Panc1 (cell line): ENCODE measurements around the gene COPS4. TPM values are rescaled to one million over a fixed set of nuclear protein-coding genes. Genes with fewer than 3 reads are reported as not detected.

Source experiments
- ATAC-seq: fragments of 200-7000 bp; cut with Tn5 transposase; 2 replicates; pipeline ENCODE4 v1.9.1; 2020; ENCODE audit warnings: mild to moderate bottlenecking, moderate library complexity
- BruUV-seq: library from RNA; stranded (reverse); fragments of 400-500 nt; replicated peaks from 2 replicates; lab custom pipeline; 2021; lab: Mats Ljungman, UMichigan
- CTCF ChIA-PET: fragments of 300-600 bp; sonication (Branson Sonifier 250); formaldehyde crosslinking; loops from one replicate; lab custom pipeline; 2022; ENCODE audit warnings: antibody characterized with exemption; lab: Charles Lee
- POLR2A ChIA-PET: fragments of 300-600 bp; sonication (Branson Sonifier 250); formaldehyde crosslinking; loops from one replicate; lab custom pipeline; 2022; ENCODE audit warnings: antibody characterized with exemption; lab: Charles Lee
- DNase-seq: peaks from one replicate; pipeline ENCODE4 v3.0.0-alpha.2; 2010; ENCODE audit warnings: low read depth, low spot score
- H3K27ac ChIP-seq: 2 replicates; pipeline ENCODE4 v1.5.1; 2011; ENCODE audit warnings: mild to moderate bottlenecking, low read length, inconsistent platforms
- H3K27me3 ChIP-seq: fragments of 200-500 bp; sonication (Bioruptor generic); 2 replicates; pipeline ENCODE4 v1.6.0; 2014; ENCODE audit warnings: low read length, inconsistent platforms; ENCODE audit not compliant: control insufficient read depth, insufficient read depth
- H3K36me3 ChIP-seq: fragments of 200-500 bp; sonication (Bioruptor generic); 2 replicates; pipeline ENCODE4 v1.5.1; 2014; ENCODE audit warnings: inconsistent platforms, mild to moderate bottlenecking, low read length, moderate library complexity; ENCODE audit not compliant: control insufficient read depth, insufficient read depth
- H3K4me1 ChIP-seq: 2 replicates; pipeline ENCODE4 v1.5.1; 2011; ENCODE audit warnings: inconsistent platforms, mild to moderate bottlenecking, low read length, moderate library complexity; ENCODE audit not compliant: control insufficient read depth, insufficient read depth
- H3K4me3 ChIP-seq, 2 experiments: 2 replicates each; pipeline ENCODE4 v1.5.1; 2011 to 2012; ENCODE audit warnings: low read depth in 2 of 2, low read length in 2 of 2, mild to moderate bottlenecking in 2 of 2, inconsistent platforms in 1 of 2, moderate library complexity in 1 of 2
- H3K9me3 ChIP-seq: fragments of 200-500 bp; sonication (Bioruptor generic); 2 replicates; pipeline ENCODE4 v1.5.1; 2014; ENCODE audit warnings: low read depth, mild to moderate bottlenecking, inconsistent platforms, low read length, moderate library complexity; ENCODE audit not compliant: control insufficient read depth, insufficient read depth
- POLR2AphosphoS5 ChIP-seq: IDR thresholded peaks from 2 replicates; pipeline ENCODE4 v1.6.1; 2012; ENCODE audit warnings: mild to moderate bottlenecking, low read depth, low read length, moderate library complexity
- SIN3A ChIP-seq: IDR thresholded peaks from 2 replicates; pipeline ENCODE4 v1.6.1; 2012; ENCODE audit warnings: low read depth, mild to moderate bottlenecking, low read length, moderate library complexity, borderline replicate concordance; ENCODE audit not compliant: insufficient read depth
- TCF7L2 ChIP-seq: IDR thresholded peaks from 2 replicates; pipeline ENCODE4 v1.6.1; 2011; ENCODE audit warnings: mild to moderate bottlenecking, low read depth, low read length, inconsistent platforms
- in situ Hi-C: cut with HindIII; loops from 2 replicates; pipeline ENCODE4 v1.10.0; 2016; ENCODE audit warnings: low sequenced_read_pairs, low pct_unique_long_range_greater_than_20kb
- intact Hi-C: fragments of 100-400 bp; cut with micrococcal nuclease; formaldehyde crosslinking; loops from one replicate; pipeline ENCODE4 v1.10.0; 2022; ENCODE audit not compliant: unreplicated experiment
- total RNA-seq: library from RNA; stranded (reverse); gene quantifications from one replicate; pipeline ENCODE4 v1.2.1, GENCODE V29; 2021; ENCODE audit not compliant: unreplicated experiment
- TF ChIP-seq, protein P1 (sequence below): fragments of 450-650 bp; IDR thresholded peaks from 2 replicates; pipeline ENCODE4 v1.5.1; 2017; ENCODE audit warnings: mild to moderate bottlenecking
- TF ChIP-seq, protein P2 (sequence below), 2 experiments: IDR thresholded peaks; 2 replicates each; pipeline ENCODE4 v1.6.1; 2011 to 2012; ENCODE audit warnings: low read depth in 2 of 2, control low read depth in 1 of 2, low read length in 1 of 2, mild to moderate bottlenecking in 1 of 2, moderate library complexity in 1 of 2; ENCODE audit not compliant: insufficient read depth in 1 of 2

COPS4 gene
- total RNA-seq, 1 experiment from 2014 or later = 23.7 TPM

DNA sequence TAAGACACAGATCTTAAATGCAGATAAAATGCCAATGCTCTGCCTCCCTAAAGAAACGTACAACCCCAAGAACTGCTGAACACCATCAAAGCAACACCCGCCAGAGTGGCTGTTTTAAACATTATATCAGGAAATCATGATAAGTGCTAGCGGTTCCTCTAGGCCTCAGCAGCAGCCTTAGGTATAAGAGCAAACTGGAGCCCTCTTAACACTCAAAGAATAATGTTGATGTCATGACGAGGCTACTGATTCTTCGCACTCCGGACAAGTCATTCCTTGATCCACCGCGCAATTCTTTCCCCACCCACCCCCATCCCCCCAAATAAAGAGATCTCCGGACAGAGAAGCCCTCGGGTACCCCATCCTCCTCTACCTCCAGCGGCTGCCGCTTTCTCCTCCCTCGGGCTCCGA is 24.9 kb upstream of the COPS4 start:
- ChIA-PET CTCF (no interaction called here), POLR2A (no interaction called here)
- intact Hi-C loops (no loop called here), in situ Hi-C loops (no loop called here)
- no peaks in the 10 kb centered on the region; the same call in 1 of the 2 replicates for H3K36me3 ChIP-seq
- no peak for DNase-seq
- peaks cover 9% of the 10 kb centered on the region; the same call in 1 of the 2 replicates for H3K4me1 ChIP-seq
- no TSS peak for BruUV-seq
- ATAC-seq = no peak
- TF ChIP-seq TCF7L2 (peak; percentile 59), POLR2AphosphoS5 (no peak)
- no peaks in the 10 kb centered on the region for H3K9me3 ChIP-seq
- no peaks in the 10 kb centered on the region for H3K27me3 ChIP-seq
- H3K4me3 ChIP-seq = peak overlapping the region; percentile 76 to 80
- peak overlapping the region; percentile 70 for H3K27ac ChIP-seq

DNA sequence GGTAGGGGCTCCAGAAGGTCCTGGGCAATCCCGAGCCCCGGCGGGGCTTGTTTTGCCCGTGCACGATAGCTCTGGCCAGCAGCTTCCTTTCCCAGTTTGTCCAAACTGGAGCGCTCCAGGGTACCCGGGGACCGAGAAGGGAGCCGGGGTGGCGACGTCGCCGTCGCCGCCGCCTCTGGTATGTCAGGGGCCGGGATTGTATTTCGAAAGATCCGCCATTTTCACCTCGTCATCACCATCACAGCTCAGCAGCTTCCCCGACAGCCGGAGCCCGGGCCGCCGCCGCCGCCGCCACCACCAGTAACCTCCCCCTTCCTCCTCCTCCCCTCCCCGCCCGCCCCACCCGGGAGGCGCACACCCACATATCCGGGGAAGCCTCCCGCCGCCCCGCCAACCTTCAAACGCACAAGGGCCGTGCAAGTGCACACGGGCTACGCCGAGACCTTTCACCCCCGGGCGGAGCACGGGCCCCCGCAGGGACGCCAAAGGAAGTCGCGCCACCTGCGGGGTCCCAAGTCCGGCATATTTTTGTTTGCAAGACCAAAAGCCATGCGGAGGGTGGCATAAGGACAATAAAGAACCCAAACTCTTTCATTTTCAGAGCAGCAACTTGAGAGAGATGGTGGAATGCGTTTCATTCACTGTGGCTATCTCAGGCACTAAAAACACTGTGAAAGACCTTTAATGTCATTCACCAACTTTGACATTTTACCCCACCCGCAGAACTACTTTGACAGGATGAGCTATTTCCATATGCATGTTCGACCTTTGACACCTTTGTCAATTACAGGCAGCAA is 24.3 kb upstream of the COPS4 start, which contains the start of gene LIN54:
Gene LIN54, minus strand, starts transcription at position 302 of the 797 bp plus-strand sequence. CDS start 25,979 bp downstream, outside the sequence.
- TF ChIP-seq, protein P1, sequence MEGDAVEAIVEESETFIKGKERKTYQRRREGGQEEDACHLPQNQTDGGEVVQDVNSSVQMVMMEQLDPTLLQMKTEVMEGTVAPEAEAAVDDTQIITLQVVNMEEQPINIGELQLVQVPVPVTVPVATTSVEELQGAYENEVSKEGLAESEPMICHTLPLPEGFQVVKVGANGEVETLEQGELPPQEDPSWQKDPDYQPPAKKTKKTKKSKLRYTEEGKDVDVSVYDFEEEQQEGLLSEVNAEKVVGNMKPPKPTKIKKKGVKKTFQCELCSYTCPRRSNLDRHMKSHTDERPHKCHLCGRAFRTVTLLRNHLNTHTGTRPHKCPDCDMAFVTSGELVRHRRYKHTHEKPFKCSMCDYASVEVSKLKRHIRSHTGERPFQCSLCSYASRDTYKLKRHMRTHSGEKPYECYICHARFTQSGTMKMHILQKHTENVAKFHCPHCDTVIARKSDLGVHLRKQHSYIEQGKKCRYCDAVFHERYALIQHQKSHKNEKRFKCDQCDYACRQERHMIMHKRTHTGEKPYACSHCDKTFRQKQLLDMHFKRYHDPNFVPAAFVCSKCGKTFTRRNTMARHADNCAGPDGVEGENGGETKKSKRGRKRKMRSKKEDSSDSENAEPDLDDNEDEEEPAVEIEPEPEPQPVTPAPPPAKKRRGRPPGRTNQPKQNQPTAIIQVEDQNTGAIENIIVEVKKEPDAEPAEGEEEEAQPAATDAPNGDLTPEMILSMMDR = no peak
- peak; percentile 59; the same call in 1 of the 2 replicates for TF ChIP-seq SIN3A
- in situ Hi-C loops (no loop called here), intact Hi-C loops (no loop called here)
- DNase-seq (no peak), ATAC-seq (peak; percentile 58)
- BruUV-seq = no TSS peak
- Histone ChIP-seq H3K27ac (peak within 1 kb of the TSS; percentile 70), H3K4me1 (peaks cover 9% of the 10 kb centered on the region; the same call in 1 of the 2 replicates), H3K4me3 (peak within 1 kb of the TSS; percentile 76 to 80), H3K27me3 (no peaks in the 10 kb centered on the region), H3K36me3 (no peaks in the 10 kb centered on the region; the same call in 1 of the 2 replicates), H3K9me3 (no peaks in the 10 kb centered on the region)
- ChIA-PET POLR2A (interaction anchor here (0.6 to 0.7 kb wide), 4 partner anchors 8 to 1572 kb away, joined by 3 to 14 read pairs (median 9); partner anchors contain the start of gene CDS1), CTCF (interaction anchor here (0.6 kb wide), 1 partner anchor 514 kb away, joined by 5 read pairs; no protein-coding TSS in a partner anchor)

DNA sequence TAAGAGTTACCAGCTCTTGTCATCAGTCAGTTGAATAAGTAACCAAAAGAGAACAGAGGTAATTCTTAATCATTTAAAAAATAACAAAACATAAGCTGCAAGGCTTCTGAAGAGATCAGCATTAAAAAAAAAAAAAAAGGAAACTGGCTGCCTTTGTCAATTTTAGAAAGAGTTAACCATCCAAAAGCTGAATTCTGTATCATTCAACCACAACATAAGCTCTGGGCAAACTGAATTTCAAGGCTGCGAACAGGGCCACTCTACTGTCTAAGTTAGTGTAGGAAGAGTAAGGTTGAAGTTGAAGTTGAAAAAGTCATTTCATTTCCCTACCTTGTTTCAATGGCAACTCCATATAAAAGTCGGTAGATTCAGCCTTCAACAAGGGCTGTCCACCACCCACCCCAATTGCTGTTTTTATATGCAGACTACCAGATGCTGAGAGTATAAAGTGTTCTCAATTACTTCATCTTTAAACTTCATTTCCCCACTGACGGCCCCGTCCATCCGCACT is 23.2 kb upstream of the COPS4 start:
- peak overlapping the region; percentile 76 to 80 for H3K4me3 ChIP-seq
- H3K36me3 ChIP-seq = no peaks in the 10 kb centered on the region; the same call in 1 of the 2 replicates
- peaks cover 9% of the 10 kb centered on the region; the same call in 1 of the 2 replicates for H3K4me1 ChIP-seq
- in situ Hi-C loops (no loop called here), intact Hi-C loops (no loop called here)
- H3K9me3 ChIP-seq = no peaks in the 10 kb centered on the region
- ChIA-PET CTCF (no interaction called here), POLR2A (interaction anchor here (0.6 to 0.7 kb wide), 3 partner anchors 26 to 1571 kb away, joined by 3 to 13 read pairs (median 5); partner anchors contain the start of gene CDS1)
- BruUV-seq = TSS peak; percentile 60
- ATAC-seq (no peak), DNase-seq (no peak)
- H3K27ac ChIP-seq = peak overlapping the region; percentile 53
- no peaks in the 10 kb centered on the region for H3K27me3 ChIP-seq
- TF ChIP-seq SIN3A (no peak), POLR2AphosphoS5 (no peak), TCF7L2 (no peak)
- TF ChIP-seq, protein P2, sequence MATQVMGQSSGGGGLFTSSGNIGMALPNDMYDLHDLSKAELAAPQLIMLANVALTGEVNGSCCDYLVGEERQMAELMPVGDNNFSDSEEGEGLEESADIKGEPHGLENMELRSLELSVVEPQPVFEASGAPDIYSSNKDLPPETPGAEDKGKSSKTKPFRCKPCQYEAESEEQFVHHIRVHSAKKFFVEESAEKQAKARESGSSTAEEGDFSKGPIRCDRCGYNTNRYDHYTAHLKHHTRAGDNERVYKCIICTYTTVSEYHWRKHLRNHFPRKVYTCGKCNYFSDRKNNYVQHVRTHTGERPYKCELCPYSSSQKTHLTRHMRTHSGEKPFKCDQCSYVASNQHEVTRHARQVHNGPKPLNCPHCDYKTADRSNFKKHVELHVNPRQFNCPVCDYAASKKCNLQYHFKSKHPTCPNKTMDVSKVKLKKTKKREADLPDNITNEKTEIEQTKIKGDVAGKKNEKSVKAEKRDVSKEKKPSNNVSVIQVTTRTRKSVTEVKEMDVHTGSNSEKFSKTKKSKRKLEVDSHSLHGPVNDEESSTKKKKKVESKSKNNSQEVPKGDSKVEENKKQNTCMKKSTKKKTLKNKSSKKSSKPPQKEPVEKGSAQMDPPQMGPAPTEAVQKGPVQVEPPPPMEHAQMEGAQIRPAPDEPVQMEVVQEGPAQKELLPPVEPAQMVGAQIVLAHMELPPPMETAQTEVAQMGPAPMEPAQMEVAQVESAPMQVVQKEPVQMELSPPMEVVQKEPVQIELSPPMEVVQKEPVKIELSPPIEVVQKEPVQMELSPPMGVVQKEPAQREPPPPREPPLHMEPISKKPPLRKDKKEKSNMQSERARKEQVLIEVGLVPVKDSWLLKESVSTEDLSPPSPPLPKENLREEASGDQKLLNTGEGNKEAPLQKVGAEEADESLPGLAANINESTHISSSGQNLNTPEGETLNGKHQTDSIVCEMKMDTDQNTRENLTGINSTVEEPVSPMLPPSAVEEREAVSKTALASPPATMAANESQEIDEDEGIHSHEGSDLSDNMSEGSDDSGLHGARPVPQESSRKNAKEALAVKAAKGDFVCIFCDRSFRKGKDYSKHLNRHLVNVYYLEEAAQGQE (IDR thresholded peaks at IDR 0.05; ENCODE audit: insufficient read depth in 1 of 2, low read depth in 2 of 2, low read length in 1 of 2) = no peak
- TF ChIP-seq, protein P1 = no peak
